ENCODE measurements around the gene VMAC. TPM values are rescaled to one million over a fixed set of nuclear protein-coding genes. Genes with fewer than 3 reads are reported as not detected.

VMAC gene
- total and polyA plus RNA-seq, 2 donors (not counting 1 experiment from before 2014, with no cell fraction given) = 27.1 to 27.2 TPM

DNA sequence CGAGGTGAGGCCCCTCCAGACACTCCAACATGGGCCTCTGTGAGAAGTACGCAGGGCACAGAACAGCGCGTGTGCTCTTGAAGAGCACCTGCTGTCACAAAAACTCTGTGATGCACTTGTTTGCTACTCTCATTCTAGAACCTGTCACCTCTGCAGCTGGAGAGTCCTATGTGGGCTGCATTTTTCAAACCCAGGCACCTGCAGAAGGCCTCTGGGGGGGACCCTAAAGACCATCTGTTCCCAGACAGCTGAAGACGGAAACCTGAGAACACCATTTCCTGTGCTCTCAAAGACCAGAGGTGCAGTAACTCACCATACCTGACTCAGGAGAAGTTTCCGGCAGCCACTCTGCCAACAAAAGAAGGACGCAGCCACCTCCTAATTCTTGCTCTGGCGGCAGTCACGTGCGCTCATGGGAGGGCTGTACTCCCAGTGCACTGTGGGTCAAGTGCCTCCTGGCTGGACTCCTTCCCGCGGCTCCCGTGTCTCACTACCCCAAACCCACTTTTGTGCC lies 45.2 kb downstream of the VMAC start:
- no peak overlapping the region for H3K4me3 Mint-ChIP-seq
- CTCF ChIA-PET = no interaction called here
- no peaks in the 10 kb centered on the region for H3K27me3 Mint-ChIP-seq
- no peak overlapping the region for H3K27ac Mint-ChIP-seq
- WGBS (ENCODE audit: insufficient coverage) = 61% methylated on average over 13 of the region's 13 CpGs
- H3K36me3 ChIP-seq (replicated peaks in 1 of 2; ENCODE audit: control extremely low read depth in 1 of 2, control insufficient read depth in 1 of 2, extremely low read depth in 1 of 2, insufficient read depth in 2 of 2, low read length in 1 of 2) = peaks cover 0 to 28% of the 10 kb centered on the region in 2 experiments
- no peaks in the 10 kb centered on the region for H3K27me3 ChIP-seq (replicated peaks in 1 of 4; ENCODE audit: control extremely low read depth in 1 of 4, control insufficient read depth in 3 of 4, insufficient read depth in 4 of 4, low read length in 3 of 4)
- no peak overlapping the region for H3K4me2 ChIP-seq (replicated peaks; ENCODE audit: low read depth, low read length, poor library complexity, severe bottlenecking)
- no peaks in the 10 kb centered on the region for H3K9me3 Mint-ChIP-seq (ENCODE audit: insufficient read depth)
- TF ChIP-seq, protein P1, sequence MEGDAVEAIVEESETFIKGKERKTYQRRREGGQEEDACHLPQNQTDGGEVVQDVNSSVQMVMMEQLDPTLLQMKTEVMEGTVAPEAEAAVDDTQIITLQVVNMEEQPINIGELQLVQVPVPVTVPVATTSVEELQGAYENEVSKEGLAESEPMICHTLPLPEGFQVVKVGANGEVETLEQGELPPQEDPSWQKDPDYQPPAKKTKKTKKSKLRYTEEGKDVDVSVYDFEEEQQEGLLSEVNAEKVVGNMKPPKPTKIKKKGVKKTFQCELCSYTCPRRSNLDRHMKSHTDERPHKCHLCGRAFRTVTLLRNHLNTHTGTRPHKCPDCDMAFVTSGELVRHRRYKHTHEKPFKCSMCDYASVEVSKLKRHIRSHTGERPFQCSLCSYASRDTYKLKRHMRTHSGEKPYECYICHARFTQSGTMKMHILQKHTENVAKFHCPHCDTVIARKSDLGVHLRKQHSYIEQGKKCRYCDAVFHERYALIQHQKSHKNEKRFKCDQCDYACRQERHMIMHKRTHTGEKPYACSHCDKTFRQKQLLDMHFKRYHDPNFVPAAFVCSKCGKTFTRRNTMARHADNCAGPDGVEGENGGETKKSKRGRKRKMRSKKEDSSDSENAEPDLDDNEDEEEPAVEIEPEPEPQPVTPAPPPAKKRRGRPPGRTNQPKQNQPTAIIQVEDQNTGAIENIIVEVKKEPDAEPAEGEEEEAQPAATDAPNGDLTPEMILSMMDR (IDR thresholded peaks at IDR 0.05) = no peak
- TF ChIP-seq EZH2 (IDR thresholded peaks at IDR 0.05; ENCODE audit: borderline replicate concordance, insufficient read depth, low read depth, low read length, poor library complexity, severe bottlenecking) = no peak
- no peaks in the 10 kb centered on the region for H3K9me3 ChIP-seq (ENCODE audit: control extremely low read depth in 1 of 3, control insufficient read depth in 2 of 3, insufficient read depth in 1 of 3, low read length in 2 of 3)
- H3K27ac ChIP-seq (ENCODE audit: low read length in 2 of 2) = no peak overlapping the region
- peaks cover 70% of the 10 kb centered on the region for H3K4me1 Mint-ChIP-seq
- peaks cover 33 to 43% of the 10 kb centered on the region in 2 donors for H3K4me1 ChIP-seq (ENCODE audit: control insufficient read depth in 2 of 2, insufficient read depth in 2 of 2, low read length in 2 of 2)
- H3K9ac ChIP-seq (ENCODE audit: low read length) = no peak overlapping the region
- H3K79me2 ChIP-seq (ENCODE audit: control insufficient read depth, insufficient read depth, low read length) = peaks cover 98% of the 10 kb centered on the region
- H4K20me1 ChIP-seq (ENCODE audit: control insufficient read depth, insufficient read depth, low read length, poor library complexity, severe bottlenecking) = peaks cover 99% of the 10 kb centered on the region
- intact Hi-C loops (cut with micrococcal nuclease) = no loop called here
- H3K4me3 ChIP-seq (ENCODE audit: control extremely low read depth in 1 of 5, extremely low read depth in 1 of 5, insufficient read depth in 1 of 5, low read depth in 2 of 5, low read length in 4 of 5) = no peak overlapping the region
- no peak for ATAC-seq (ENCODE audit: low read depth)
- DNase-seq = no peak
- POLR2A ChIA-PET = no interaction called here
- H2AFZ ChIP-seq (ENCODE audit: insufficient read depth, low read depth, low read length, poor library complexity, severe bottlenecking) = no peak overlapping the region

DNA sequence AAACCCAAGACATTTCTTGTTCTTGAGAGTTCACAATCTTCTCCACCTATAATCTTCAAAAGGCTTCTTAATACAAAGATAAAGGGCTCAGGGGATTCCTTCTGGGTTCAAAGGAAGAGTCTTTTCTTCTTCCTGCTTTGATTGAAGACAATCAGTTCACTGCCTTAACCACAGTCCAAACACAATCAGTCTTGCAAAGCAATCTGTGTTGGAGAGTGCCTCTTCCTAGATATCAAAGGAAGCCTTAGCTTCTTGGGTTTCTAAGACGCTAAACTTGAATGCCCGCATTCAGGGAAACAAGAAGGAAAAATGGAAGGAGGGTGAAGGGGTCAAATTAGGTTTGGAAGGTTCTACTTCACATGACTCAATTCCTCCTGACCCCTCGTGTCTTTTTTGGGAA lies 46.1 kb downstream of the VMAC start:
- Histone ChIP-seq H4K20me1 (ENCODE audit: control insufficient read depth, insufficient read depth, low read length, poor library complexity, severe bottlenecking) (peaks cover 98% of the 10 kb centered on the region), H3K9me3 (ENCODE audit: control extremely low read depth in 1 of 3, control insufficient read depth in 2 of 3, insufficient read depth in 1 of 3, low read length in 2 of 3) (no peaks in the 10 kb centered on the region), H3K79me2 (ENCODE audit: control insufficient read depth, insufficient read depth, low read length) (peaks cover 97% of the 10 kb centered on the region), H3K9ac (ENCODE audit: low read length) (no peak overlapping the region), H3K27me3 (replicated peaks in 1 of 4; ENCODE audit: control extremely low read depth in 1 of 4, control insufficient read depth in 3 of 4, insufficient read depth in 4 of 4, low read length in 3 of 4) (no peaks in the 10 kb centered on the region), H2AFZ (ENCODE audit: insufficient read depth, low read depth, low read length, poor library complexity, severe bottlenecking) (no peak overlapping the region), H3K4me1 (ENCODE audit: control insufficient read depth in 2 of 2, insufficient read depth in 2 of 2, low read length in 2 of 2) (peaks cover 33 to 43% of the 10 kb centered on the region in 2 donors), H3K27ac (ENCODE audit: low read length in 2 of 2) (no peak overlapping the region), H3K4me2 (replicated peaks; ENCODE audit: low read depth, low read length, poor library complexity, severe bottlenecking) (peak overlapping the region; percentile 58), H3K4me3 (ENCODE audit: control extremely low read depth in 1 of 5, extremely low read depth in 1 of 5, insufficient read depth in 1 of 5, low read depth in 2 of 5, low read length in 4 of 5) (no peak overlapping the region), H3K36me3 (replicated peaks in 1 of 2; ENCODE audit: control extremely low read depth in 1 of 2, control insufficient read depth in 1 of 2, extremely low read depth in 1 of 2, insufficient read depth in 2 of 2, low read length in 1 of 2) (peaks cover 0 to 23% of the 10 kb centered on the region in 2 experiments)
- POLR2A ChIA-PET = no interaction called here
- CTCF ChIA-PET = no interaction called here
- intact Hi-C loops (cut with micrococcal nuclease) = no loop called here
- TF ChIP-seq, protein P1 (IDR thresholded peaks at IDR 0.05) = no peak
- no peak for TF ChIP-seq EZH2 (IDR thresholded peaks at IDR 0.05; ENCODE audit: borderline replicate concordance, insufficient read depth, low read depth, low read length, poor library complexity, severe bottlenecking)
- Mint-ChIP-seq H3K4me1 (peaks cover 76% of the 10 kb centered on the region), H3K27me3 (no peaks in the 10 kb centered on the region), H3K4me3 (no peak overlapping the region), H3K27ac (no peak overlapping the region), H3K9me3 (ENCODE audit: insufficient read depth) (no peaks in the 10 kb centered on the region)
- 33% methylated on average over 1 of the region's 3 CpGs for WGBS (ENCODE audit: insufficient coverage)
- no peak for ATAC-seq (ENCODE audit: low read depth)
- no peak for DNase-seq

Data from B cell (primary cell).